HEK293 (cell line): ENCODE results near the gene CD9.

Experiments used
- CTCF ChIA-PET: fragments of 350-600 bp; formaldehyde crosslinking; extraction: SDS; loops from one replicate; lab custom pipeline; 2021; ENCODE audit warnings: antibody characterized with exemption; lab: Yijun Ruan, JAX
- POLR2A ChIA-PET: fragments of 300-600 bp; formaldehyde crosslinking; extraction: SDS; loops from one replicate; lab custom pipeline; 2020; ENCODE audit warnings: antibody characterized with exemption, inconsistent platforms; lab: Yijun Ruan, JAX
- H3K27ac ChIP-seq: fragments of 200-500 bp; sonication (Bioruptor generic); 2 replicates; pipeline ENCODE4 v1.5.1; 2014; ENCODE audit warnings: low read depth, low read length, control low read depth, inconsistent platforms; ENCODE audit errors: extremely low read depth
- H3K36me3 ChIP-seq, 2 experiments: fragments of 200-500 bp in 1 of 2; sonication (Bioruptor generic) in 1 of 2; 1 replicate in 1 of 2; 2 replicates in 1 of 2; pipeline ENCODE4 v1.5.1; 2014 to 2017; ENCODE audit warnings: inconsistent platforms in 2 of 2, low read length in 2 of 2; ENCODE audit not compliant: control insufficient read depth in 2 of 2, insufficient read depth in 1 of 2
- H3K4me1 ChIP-seq: fragments of 200-500 bp; sonication (Bioruptor generic); 2 replicates; pipeline ENCODE4 v1.5.1; 2014; ENCODE audit warnings: mild to moderate bottlenecking, low read length, inconsistent platforms; ENCODE audit not compliant: control insufficient read depth, insufficient read depth
- H3K4me3 ChIP-seq: 2 replicates; pipeline ENCODE4 v1.5.1; 2011; ENCODE audit warnings: low read depth, mild to moderate bottlenecking, control low read depth, low read length, moderate library complexity
- H3K9me3 ChIP-seq: fragments of 200-500 bp; sonication (Bioruptor generic); 2 replicates; pipeline ENCODE4 v1.5.1; 2014; ENCODE audit warnings: low read depth, low read length, inconsistent platforms; ENCODE audit not compliant: control insufficient read depth, insufficient read depth
- EGR2 ChIP-seq: fragments of 450-650 bp; formaldehyde crosslinking; IDR thresholded peaks from 2 replicates; pipeline ENCODE4 v1.5.1; 2016; ENCODE audit warnings: low read depth, missing biosample characterization, missing genetic modification characterization
- GLI2 ChIP-seq: fragments of 450-650 bp; formaldehyde crosslinking; IDR thresholded peaks from 2 replicates; pipeline ENCODE4; 2017; ENCODE audit warnings: missing biosample characterization, missing genetic modification characterization, low read depth, borderline replicate concordance
- IKZF3 ChIP-seq: fragments of 450-650 bp; IDR thresholded peaks from 2 replicates; pipeline ENCODE4 v1.5.0; 2018; ENCODE audit warnings: missing biosample characterization, mild to moderate bottlenecking, missing genetic modification characterization, moderate library complexity
- KLF17 ChIP-seq: fragments of 450-650 bp; formaldehyde crosslinking; IDR thresholded peaks from 2 replicates; pipeline ENCODE4 v1.5.1; 2016; ENCODE audit warnings: missing biosample characterization, missing genetic modification characterization
- ZBTB21 ChIP-seq: fragments of 450-650 bp; formaldehyde crosslinking; IDR thresholded peaks from 2 replicates; pipeline ENCODE4 v1.5.1; 2017; ENCODE audit warnings: missing biosample characterization, missing genetic modification characterization
- ZFHX2 ChIP-seq: fragments of 450-650 bp; formaldehyde crosslinking; conservative IDR thresholded peaks from 2 replicates; pipeline ENCODE4 v1.5.1; 2016; ENCODE audit warnings: missing biosample characterization, missing genetic modification characterization
- ZNF148 ChIP-seq: fragments of 450-650 bp; formaldehyde crosslinking; IDR thresholded peaks from 2 replicates; pipeline ENCODE4 v1.5.0; 2017; ENCODE audit warnings: missing biosample characterization, missing genetic modification characterization, borderline replicate concordance
- ZNF174 ChIP-seq: fragments of 450-650 bp; formaldehyde crosslinking; IDR thresholded peaks from 2 replicates; pipeline ENCODE4 v1.5.0; 2017; ENCODE audit warnings: missing biosample characterization, mild to moderate bottlenecking, missing genetic modification characterization
- ZNF18 ChIP-seq: fragments of 450-650 bp; formaldehyde crosslinking; IDR thresholded peaks from 2 replicates; pipeline ENCODE4 v1.5.1; 2016; ENCODE audit warnings: missing biosample characterization, missing genetic modification characterization
- ZNF398 ChIP-seq: fragments of 450-650 bp; formaldehyde crosslinking; IDR thresholded peaks from 2 replicates; pipeline ENCODE4 v1.5.1; 2017; ENCODE audit warnings: missing biosample characterization, missing genetic modification characterization
- ZNF449 ChIP-seq: fragments of 450-650 bp; formaldehyde crosslinking; IDR thresholded peaks from 2 replicates; pipeline ENCODE4 v1.5.1; 2017; ENCODE audit warnings: missing biosample characterization, mild to moderate bottlenecking, missing genetic modification characterization, moderate library complexity
- ZNF629 ChIP-seq: fragments of 450-650 bp; formaldehyde crosslinking; IDR thresholded peaks from 2 replicates; pipeline ENCODE4 v1.5.1; 2017; ENCODE audit warnings: missing biosample characterization, missing genetic modification characterization
- ZNF660 ChIP-seq: fragments of 450-650 bp; IDR thresholded peaks from 2 replicates; pipeline ENCODE4 v1.5.1; 2018; ENCODE audit warnings: missing biosample characterization, mild to moderate bottlenecking, missing genetic modification characterization
- ZNF777 ChIP-seq: fragments of 450-650 bp; formaldehyde crosslinking; IDR thresholded peaks from 2 replicates; pipeline ENCODE4 v1.5.1; 2017; ENCODE audit warnings: missing biosample characterization, missing genetic modification characterization, borderline replicate concordance

CD9 gene

GRCh38 chr12:6167327-6168280 is 32.6 kb upstream of the CD9 start (continued):
- TF ChIP-seq ZBTB21 (peak; percentile 58), KLF17 (tag by site-specific recombination) (0 out of 2 replicates have a peak, but pooled peaks have one; percentile 28), ZNF777 (tag by site-specific recombination) (no peak)

GRCh38 chr12:6171409-6172015 is 28.7 kb upstream of the CD9 start:
- CTCF ChIA-PET = interaction anchor here (0.6 kb wide), 1 partner anchor 133 kb away, joined by 6 read pairs; no protein-coding TSS in a partner anchor
- no peak for TF ChIP-seq ZNF148 (tag by site-specific recombination)
- TF ChIP-seq ZFHX2 (tag by site-specific recombination) = 0 out of 2 replicates have a peak, but pooled peaks have one; percentile 27
- no peak for TF ChIP-seq ZNF449
- no peak for TF ChIP-seq ZNF660 (tag by site-specific recombination)
- TF ChIP-seq ZNF398 (tag by site-specific recombination) = no peak
- no peak for TF ChIP-seq ZNF18 (tag by site-specific recombination)
- no peak for TF ChIP-seq GLI2
- TF ChIP-seq KLF17 (tag by site-specific recombination) = no peak
- no peak for TF ChIP-seq ZNF629 (tag by site-specific recombination)
- no peak for TF ChIP-seq IKZF3
- TF ChIP-seq EGR2 = peak; percentile 48; the same call in 1 of the 2 replicates
- no peak for TF ChIP-seq ZNF174 (tag by site-specific recombination)
- Histone ChIP-seq H3K36me3 (no peaks in the 10 kb centered on the region), H3K4me1 (no peaks in the 10 kb centered on the region), H3K4me3 (no peak overlapping the region), H3K9me3 (no peaks in the 10 kb centered on the region), H3K27ac (no peak overlapping the region)
- POLR2A ChIA-PET = no interaction called here
